ENCODE data around the gene OPN5.
"Not testable (repeated sequence)": the region's sequence is repeated elsewhere in the genome, so short reads cannot be mapped to it uniquely, and the experiment has no call there.

DNA sequence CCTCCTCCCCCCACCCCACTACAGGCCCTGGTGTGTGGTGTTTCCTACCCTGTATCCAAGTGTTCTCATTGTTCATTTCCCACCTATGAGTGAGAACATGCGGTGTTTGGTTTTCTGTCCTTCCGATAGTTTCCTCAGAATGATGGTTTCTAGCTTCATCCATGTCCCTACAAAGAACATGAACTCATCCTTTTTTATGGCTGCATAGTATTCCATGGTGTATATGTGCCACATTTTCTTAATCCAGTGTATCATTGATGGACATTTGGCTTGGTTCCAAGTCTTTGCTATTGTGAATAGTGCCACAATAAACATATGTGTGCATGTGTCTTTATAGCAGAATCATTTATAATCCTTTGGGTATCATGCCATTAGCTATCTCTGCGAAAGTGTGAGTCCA lies 36.6 kb upstream of the OPN5 start:
- TF ChIP-seq, protein P1, sequence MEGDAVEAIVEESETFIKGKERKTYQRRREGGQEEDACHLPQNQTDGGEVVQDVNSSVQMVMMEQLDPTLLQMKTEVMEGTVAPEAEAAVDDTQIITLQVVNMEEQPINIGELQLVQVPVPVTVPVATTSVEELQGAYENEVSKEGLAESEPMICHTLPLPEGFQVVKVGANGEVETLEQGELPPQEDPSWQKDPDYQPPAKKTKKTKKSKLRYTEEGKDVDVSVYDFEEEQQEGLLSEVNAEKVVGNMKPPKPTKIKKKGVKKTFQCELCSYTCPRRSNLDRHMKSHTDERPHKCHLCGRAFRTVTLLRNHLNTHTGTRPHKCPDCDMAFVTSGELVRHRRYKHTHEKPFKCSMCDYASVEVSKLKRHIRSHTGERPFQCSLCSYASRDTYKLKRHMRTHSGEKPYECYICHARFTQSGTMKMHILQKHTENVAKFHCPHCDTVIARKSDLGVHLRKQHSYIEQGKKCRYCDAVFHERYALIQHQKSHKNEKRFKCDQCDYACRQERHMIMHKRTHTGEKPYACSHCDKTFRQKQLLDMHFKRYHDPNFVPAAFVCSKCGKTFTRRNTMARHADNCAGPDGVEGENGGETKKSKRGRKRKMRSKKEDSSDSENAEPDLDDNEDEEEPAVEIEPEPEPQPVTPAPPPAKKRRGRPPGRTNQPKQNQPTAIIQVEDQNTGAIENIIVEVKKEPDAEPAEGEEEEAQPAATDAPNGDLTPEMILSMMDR (IDR thresholded peaks at IDR 0.05) = not testable (repeated sequence)
- not testable (repeated sequence) for TF ChIP-seq EP300 (IDR thresholded peaks at IDR 0.05)
